Left renal pelvis (tissue), 4 donors: ENCODE results near the gene PCTP. TPM values are rescaled to one million over a fixed set of nuclear protein-coding genes. Genes with fewer than 3 reads are reported as not detected.

Source experiments
- DNase-seq, 4 donors: peaks; one replicate each; pipeline ENCODE4 v3.0.0-alpha.2; 2013; ENCODE audit warnings: low read depth in 4 of 4, low spot score in 3 of 4
- polyA plus RNA-seq, 4 donors: library from polyadenylated mRNA; unstranded; fragments of 120-200 nt; gene quantifications; one replicate each; pipeline ENCODE4 v1.2.1, GENCODE V29; 2013; ENCODE audit not compliant: insufficient read length in 4 of 4

Gene PCTP
- polyA plus RNA-seq, 4 donors = 19.0 to 31.6 (median 29.5) TPM

- DNase-seq = no peak
Observed at GRCh38 chr17:55785181-55785580, 34.3 kb downstream of the PCTP start.

- DNase-seq = no peak
Observed at GRCh38 chr17:55793272-55793671, 42.4 kb downstream of the PCTP start.

- DNase-seq = no peak
Observed at GRCh38 chr17:55794725-55795482, 44.1 kb downstream of the PCTP start.

- no peak for DNase-seq
Observed at GRCh38 chr17:55806745-55807495, 56.1 kb downstream of the PCTP start.

- no peak for DNase-seq
Observed at GRCh38 chr17:55811536-55811935, 60.7 kb downstream of the PCTP start.

GRCh38 chr17:55812323-55812722, 61.5 kb downstream of the PCTP start:
- DNase-seq = no peak

GRCh38 chr17:55813944-55814343, 63.1 kb downstream of the PCTP start:
- no peak for DNase-seq

- DNase-seq = no peak
Observed at GRCh38 chr17:55814377-55814776, 63.5 kb downstream of the PCTP start.

- no peak for DNase-seq
Observed at GRCh38 chr17:55816532-55817396, 65.9 kb downstream of the PCTP start.

GRCh38 chr17:55817397-55817709, 66.5 kb downstream of the PCTP start:
- DNase-seq = no peak

GRCh38 chr17:55818026-55818425, 67.2 kb downstream of the PCTP start:
- DNase-seq = no peak

- DNase-seq = no peak
Observed at GRCh38 chr17:55818451-55819375, 67.9 kb downstream of the PCTP start.

GRCh38 chr17:55820675-55821074, 69.8 kb downstream of the PCTP start:
- no peak for DNase-seq

GRCh38 chr17:55822028-55822427, 71.2 kb downstream of the PCTP start:
- DNase-seq = no peak

GRCh38 chr17:55825213-55825612, 74.4 kb downstream of the PCTP start:
- no peak for DNase-seq

Other genes starting within 250 kb of the PCTP start
- under 1 TPM in 2 of 4 donors, not detected in 2; 0.07 to 0.27 TPM for gene SMIM36, start 239.6 kb upstream of the PCTP start, polyA plus RNA-seq
- gene TMEM100, start 28.2 kb upstream of the PCTP start, polyA plus RNA-seq = 10 to 100 TPM; 62.3 to 88.6 (median 72.1) TPM